ENCODE measurements around the gene CAST. TPM values are rescaled to one million over a fixed set of nuclear protein-coding genes. Genes with fewer than 3 reads are reported as not detected.

Gene CAST
- total RNA-seq, 1 experiment from 2014 or later = 418 TPM

DNA sequence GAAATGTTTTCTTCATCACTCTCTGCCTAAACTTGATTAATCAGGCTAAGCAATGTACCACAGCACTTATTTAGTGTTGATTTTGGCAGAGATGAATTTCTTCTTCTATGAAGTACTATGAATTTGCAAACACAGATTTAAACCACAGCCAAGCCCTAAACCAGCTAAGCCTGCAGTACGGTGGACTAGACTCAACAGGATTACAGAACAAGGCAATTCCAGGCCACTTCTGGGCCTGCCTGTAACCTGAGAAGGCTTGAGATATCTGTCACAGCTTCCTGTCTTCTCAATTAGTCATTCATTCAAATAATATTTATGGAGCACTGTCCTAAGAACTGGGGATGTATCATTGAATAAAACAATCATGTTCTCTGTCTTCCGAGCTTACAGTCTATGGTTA lies 32.4 kb upstream of the CAST start:
- CTCF ChIA-PET = no interaction called here
- peaks cover 17% of the 10 kb centered on the region for H3K9me3 Mint-ChIP-seq (ENCODE audit: unreplicated experiment)
- no TSS peak for BruUV-seq (replicated peaks)
- H3K9me3 ChIP-seq = no peaks in the 10 kb centered on the region
- H3K27me3 ChIP-seq (replicated peaks; ENCODE audit: control insufficient read depth, insufficient read depth, low read length) = no peaks in the 10 kb centered on the region
- H3K27ac Mint-ChIP-seq (ENCODE audit: unreplicated experiment) = peak overlapping the region; percentile 62
- no peak for DNase-seq
- H3K4me1 ChIP-seq = peaks cover 46% of the 10 kb centered on the region
- POLR2A ChIA-PET = no interaction called here
- no peak overlapping the region for H3K4me3 ChIP-seq (ENCODE audit: low read depth, low read length)
- no peaks in the 10 kb centered on the region for H3K36me3 Mint-ChIP-seq (ENCODE audit: insufficient read depth, unreplicated experiment)
- peaks cover 64% of the 10 kb centered on the region for H3K4me1 Mint-ChIP-seq (ENCODE audit: low read depth, unreplicated experiment)
- intact Hi-C loops (cut with micrococcal nuclease; ENCODE audit: unreplicated experiment) = no loop called here
- no peaks in the 10 kb centered on the region for H3K27me3 Mint-ChIP-seq (ENCODE audit: insufficient read depth, unreplicated experiment)
- TF ChIP-seq, protein P1, sequence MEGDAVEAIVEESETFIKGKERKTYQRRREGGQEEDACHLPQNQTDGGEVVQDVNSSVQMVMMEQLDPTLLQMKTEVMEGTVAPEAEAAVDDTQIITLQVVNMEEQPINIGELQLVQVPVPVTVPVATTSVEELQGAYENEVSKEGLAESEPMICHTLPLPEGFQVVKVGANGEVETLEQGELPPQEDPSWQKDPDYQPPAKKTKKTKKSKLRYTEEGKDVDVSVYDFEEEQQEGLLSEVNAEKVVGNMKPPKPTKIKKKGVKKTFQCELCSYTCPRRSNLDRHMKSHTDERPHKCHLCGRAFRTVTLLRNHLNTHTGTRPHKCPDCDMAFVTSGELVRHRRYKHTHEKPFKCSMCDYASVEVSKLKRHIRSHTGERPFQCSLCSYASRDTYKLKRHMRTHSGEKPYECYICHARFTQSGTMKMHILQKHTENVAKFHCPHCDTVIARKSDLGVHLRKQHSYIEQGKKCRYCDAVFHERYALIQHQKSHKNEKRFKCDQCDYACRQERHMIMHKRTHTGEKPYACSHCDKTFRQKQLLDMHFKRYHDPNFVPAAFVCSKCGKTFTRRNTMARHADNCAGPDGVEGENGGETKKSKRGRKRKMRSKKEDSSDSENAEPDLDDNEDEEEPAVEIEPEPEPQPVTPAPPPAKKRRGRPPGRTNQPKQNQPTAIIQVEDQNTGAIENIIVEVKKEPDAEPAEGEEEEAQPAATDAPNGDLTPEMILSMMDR (IDR thresholded peaks at IDR 0.05; ENCODE audit: insufficient read depth in 1 of 2, low read depth in 1 of 2, low read length in 1 of 2, severe bottlenecking in 1 of 2, unreplicated experiment in 1 of 2) = no peak
- H3K4me3 Mint-ChIP-seq (ENCODE audit: unreplicated experiment) = no peak overlapping the region
- no peaks in the 10 kb centered on the region for H3K36me3 ChIP-seq (ENCODE audit: control insufficient read depth, insufficient read depth, low read length)

DNA sequence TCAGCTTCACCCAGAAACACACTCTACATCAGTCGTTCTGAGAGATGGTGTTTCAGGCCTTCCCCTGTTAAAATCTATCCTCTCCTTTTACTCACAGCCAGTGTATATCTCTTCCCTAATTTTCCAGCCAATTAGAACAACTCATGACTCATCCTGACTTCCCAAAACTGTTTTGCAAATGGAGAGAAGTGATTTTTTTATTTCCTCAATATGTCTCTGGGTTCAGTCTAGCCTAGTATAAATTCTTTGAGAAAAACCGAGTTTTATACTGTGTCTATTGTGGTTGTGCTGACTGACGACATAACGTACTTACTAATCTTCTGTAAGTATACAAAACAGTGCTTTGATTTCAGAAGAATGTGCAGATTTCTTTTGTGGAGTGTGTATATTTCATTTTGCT lies 28.4 kb upstream of the CAST start:
- intact Hi-C loops (cut with micrococcal nuclease; ENCODE audit: unreplicated experiment) = no loop called here
- Mint-ChIP-seq H3K4me1 (ENCODE audit: low read depth, unreplicated experiment) (peaks cover 53% of the 10 kb centered on the region), H3K4me3 (ENCODE audit: unreplicated experiment) (no peak overlapping the region), H3K27me3 (ENCODE audit: insufficient read depth, unreplicated experiment) (no peaks in the 10 kb centered on the region), H3K27ac (ENCODE audit: unreplicated experiment) (peak overlapping the region; percentile 46), H3K9me3 (ENCODE audit: unreplicated experiment) (peaks cover 22% of the 10 kb centered on the region), H3K36me3 (ENCODE audit: insufficient read depth, unreplicated experiment) (peaks cover 5% of the 10 kb centered on the region)
- ChIA-PET CTCF (no interaction called here), POLR2A (no interaction called here)
- no TSS peak for BruUV-seq (replicated peaks)
- Histone ChIP-seq H3K4me3 (ENCODE audit: low read depth, low read length) (no peak overlapping the region), H3K9me3 (no peaks in the 10 kb centered on the region), H3K4me1 (peaks cover 60% of the 10 kb centered on the region), H3K27me3 (replicated peaks; ENCODE audit: control insufficient read depth, insufficient read depth, low read length) (no peaks in the 10 kb centered on the region), H3K36me3 (ENCODE audit: control insufficient read depth, insufficient read depth, low read length) (no peaks in the 10 kb centered on the region)
- no peak for DNase-seq
- TF ChIP-seq, protein P1 (IDR thresholded peaks at IDR 0.05; ENCODE audit: insufficient read depth in 1 of 2, low read depth in 1 of 2, low read length in 1 of 2, severe bottlenecking in 1 of 2, unreplicated experiment in 1 of 2) = no peak

DNA sequence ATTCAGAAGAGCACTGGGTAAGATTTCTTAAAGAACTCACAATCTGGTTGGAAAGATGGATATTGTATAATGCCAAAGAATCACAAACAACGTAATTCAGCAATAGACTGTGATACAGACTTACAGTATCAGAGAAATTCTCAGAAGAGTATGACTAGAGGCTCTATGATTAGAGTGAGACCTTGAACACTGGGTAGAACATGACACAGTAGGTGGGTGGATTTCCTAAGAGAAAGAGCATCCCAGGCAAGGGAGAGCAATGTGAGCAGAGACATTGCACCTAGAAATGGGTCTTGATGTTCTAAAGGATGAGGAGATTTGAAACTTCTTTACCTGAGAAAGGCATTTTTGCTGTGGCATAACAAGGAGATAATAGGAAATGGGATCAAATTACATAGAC lies 27.3 kb upstream of the CAST start:
- peaks cover 24% of the 10 kb centered on the region for H3K9me3 Mint-ChIP-seq (ENCODE audit: unreplicated experiment)
- Histone ChIP-seq H3K9me3 (no peaks in the 10 kb centered on the region), H3K36me3 (ENCODE audit: control insufficient read depth, insufficient read depth, low read length) (no peaks in the 10 kb centered on the region), H3K4me1 (peaks cover 59% of the 10 kb centered on the region), H3K27me3 (replicated peaks; ENCODE audit: control insufficient read depth, insufficient read depth, low read length) (no peaks in the 10 kb centered on the region), H3K4me3 (ENCODE audit: low read depth, low read length) (no peak overlapping the region)
- CTCF ChIA-PET = no interaction called here
- TF ChIP-seq, protein P1 (IDR thresholded peaks at IDR 0.05; ENCODE audit: insufficient read depth in 1 of 2, low read depth in 1 of 2, low read length in 1 of 2, severe bottlenecking in 1 of 2, unreplicated experiment in 1 of 2) = no peak
- POLR2A ChIA-PET = no interaction called here
- BruUV-seq (replicated peaks) = no TSS peak
- H3K4me3 Mint-ChIP-seq (ENCODE audit: unreplicated experiment) = no peak overlapping the region
- no peaks in the 10 kb centered on the region for H3K27me3 Mint-ChIP-seq (ENCODE audit: insufficient read depth, unreplicated experiment)
- no peak for DNase-seq
- no peak overlapping the region for H3K27ac Mint-ChIP-seq (ENCODE audit: unreplicated experiment)
- H3K36me3 Mint-ChIP-seq (ENCODE audit: insufficient read depth, unreplicated experiment) = peaks cover 7% of the 10 kb centered on the region
- intact Hi-C loops (cut with micrococcal nuclease; ENCODE audit: unreplicated experiment) = no loop called here
- H3K4me1 Mint-ChIP-seq (ENCODE audit: low read depth, unreplicated experiment) = peaks cover 58% of the 10 kb centered on the region

Data from Caco-2 (cell line).